ENCODE data around the gene FCRL5.

DNA sequence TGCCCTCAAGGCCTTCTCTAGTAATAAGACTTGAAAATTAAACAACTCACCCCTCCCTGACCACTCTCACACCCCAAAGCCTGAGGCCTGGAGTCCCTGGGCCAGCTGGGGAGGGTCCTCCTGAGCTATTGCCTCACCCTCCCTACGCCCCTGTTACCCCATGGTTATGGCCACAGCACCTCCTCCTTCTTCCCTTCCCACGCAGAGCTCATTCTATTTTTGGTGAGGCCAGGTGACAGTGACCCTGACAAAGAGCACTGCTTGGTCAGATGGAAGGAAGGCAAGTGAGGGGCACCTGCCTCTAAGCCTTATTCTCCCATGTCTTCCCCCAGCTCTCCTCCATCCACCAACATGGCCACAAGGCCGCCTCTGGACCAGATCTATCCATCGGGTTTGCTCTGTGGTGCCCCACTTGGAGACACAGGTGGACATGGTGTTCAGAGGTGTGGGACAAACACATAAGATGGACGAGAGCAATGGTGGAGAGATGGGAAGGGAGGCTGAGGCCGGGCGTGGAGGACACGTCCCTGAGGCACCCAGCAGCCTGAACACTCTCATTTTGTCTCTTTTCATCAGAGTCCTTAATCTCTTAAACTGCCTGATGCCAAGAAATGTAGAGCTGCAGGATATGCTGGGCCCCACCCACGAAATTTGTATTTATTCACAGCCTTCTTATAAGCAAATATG is 42.6 kb downstream of the FCRL5 start:
- TF ChIP-seq ARNTL (CRISPR knock-in tag; IDR thresholded peaks at IDR 0.05; ENCODE audit: borderline replicate concordance, low read depth) (no peak), PPARA (CRISPR knock-in tag; IDR thresholded peaks at IDR 0.05; ENCODE audit: borderline replicate concordance) (no peak), RARB (CRISPR knock-in tag; IDR thresholded peaks at IDR 0.05) (no peak), ZFP3 (CRISPR knock-in tag; IDR thresholded peaks at IDR 0.05) (no peak), CSDC2 (CRISPR knock-in tag; IDR thresholded peaks at IDR 0.05) (no peak), ISL1 (CRISPR knock-in tag; IDR thresholded peaks at IDR 0.05) (no peak), BACH2 (CRISPR knock-in tag; IDR thresholded peaks at IDR 0.05; ENCODE audit: borderline replicate concordance) (no peak)
- TF ChIP-seq, protein P1, sequence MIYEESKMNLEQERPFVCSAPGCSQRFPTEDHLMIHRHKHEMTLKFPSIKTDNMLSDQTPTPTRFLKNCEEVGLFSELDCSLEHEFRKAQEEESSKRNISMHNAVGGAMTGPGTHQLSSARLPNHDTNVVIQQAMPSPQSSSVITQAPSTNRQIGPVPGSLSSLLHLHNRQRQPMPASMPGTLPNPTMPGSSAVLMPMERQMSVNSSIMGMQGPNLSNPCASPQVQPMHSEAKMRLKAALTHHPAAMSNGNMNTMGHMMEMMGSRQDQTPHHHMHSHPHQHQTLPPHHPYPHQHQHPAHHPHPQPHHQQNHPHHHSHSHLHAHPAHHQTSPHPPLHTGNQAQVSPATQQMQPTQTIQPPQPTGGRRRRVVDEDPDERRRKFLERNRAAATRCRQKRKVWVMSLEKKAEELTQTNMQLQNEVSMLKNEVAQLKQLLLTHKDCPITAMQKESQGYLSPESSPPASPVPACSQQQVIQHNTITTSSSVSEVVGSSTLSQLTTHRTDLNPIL (CRISPR knock-in tag; IDR thresholded peaks at IDR 0.05; ENCODE audit: low read depth): no peak
- TF ChIP-seq, protein P2, sequence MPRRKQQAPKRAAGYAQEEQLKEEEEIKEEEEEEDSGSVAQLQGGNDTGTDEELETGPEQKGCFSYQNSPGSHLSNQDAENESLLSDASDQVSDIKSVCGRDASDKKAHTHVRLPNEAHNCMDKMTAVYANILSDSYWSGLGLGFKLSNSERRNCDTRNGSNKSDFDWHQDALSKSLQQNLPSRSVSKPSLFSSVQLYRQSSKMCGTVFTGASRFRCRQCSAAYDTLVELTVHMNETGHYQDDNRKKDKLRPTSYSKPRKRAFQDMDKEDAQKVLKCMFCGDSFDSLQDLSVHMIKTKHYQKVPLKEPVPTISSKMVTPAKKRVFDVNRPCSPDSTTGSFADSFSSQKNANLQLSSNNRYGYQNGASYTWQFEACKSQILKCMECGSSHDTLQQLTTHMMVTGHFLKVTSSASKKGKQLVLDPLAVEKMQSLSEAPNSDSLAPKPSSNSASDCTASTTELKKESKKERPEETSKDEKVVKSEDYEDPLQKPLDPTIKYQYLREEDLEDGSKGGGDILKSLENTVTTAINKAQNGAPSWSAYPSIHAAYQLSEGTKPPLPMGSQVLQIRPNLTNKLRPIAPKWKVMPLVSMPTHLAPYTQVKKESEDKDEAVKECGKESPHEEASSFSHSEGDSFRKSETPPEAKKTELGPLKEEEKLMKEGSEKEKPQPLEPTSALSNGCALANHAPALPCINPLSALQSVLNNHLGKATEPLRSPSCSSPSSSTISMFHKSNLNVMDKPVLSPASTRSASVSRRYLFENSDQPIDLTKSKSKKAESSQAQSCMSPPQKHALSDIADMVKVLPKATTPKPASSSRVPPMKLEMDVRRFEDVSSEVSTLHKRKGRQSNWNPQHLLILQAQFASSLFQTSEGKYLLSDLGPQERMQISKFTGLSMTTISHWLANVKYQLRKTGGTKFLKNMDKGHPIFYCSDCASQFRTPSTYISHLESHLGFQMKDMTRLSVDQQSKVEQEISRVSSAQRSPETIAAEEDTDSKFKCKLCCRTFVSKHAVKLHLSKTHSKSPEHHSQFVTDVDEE (CRISPR knock-in tag; IDR thresholded peaks at IDR 0.05): no peak
- TF ChIP-seq, protein P3, sequence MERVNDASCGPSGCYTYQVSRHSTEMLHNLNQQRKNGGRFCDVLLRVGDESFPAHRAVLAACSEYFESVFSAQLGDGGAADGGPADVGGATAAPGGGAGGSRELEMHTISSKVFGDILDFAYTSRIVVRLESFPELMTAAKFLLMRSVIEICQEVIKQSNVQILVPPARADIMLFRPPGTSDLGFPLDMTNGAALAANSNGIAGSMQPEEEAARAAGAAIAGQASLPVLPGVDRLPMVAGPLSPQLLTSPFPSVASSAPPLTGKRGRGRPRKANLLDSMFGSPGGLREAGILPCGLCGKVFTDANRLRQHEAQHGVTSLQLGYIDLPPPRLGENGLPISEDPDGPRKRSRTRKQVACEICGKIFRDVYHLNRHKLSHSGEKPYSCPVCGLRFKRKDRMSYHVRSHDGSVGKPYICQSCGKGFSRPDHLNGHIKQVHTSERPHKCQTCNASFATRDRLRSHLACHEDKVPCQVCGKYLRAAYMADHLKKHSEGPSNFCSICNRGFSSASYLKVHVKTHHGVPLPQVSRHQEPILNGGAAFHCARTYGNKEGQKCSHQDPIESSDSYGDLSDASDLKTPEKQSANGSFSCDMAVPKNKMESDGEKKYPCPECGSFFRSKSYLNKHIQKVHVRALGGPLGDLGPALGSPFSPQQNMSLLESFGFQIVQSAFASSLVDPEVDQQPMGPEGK (CRISPR knock-in tag; IDR thresholded peaks at IDR 0.05; ENCODE audit: borderline replicate concordance): no peak
